ENCODE results near the gene IKZF5. TPM values are rescaled to one million over a fixed set of nuclear protein-coding genes. Genes with fewer than 3 reads are reported as not detected.

Gene IKZF5
- total RNA-seq, 1 experiment from 2014 or later, result 7.9 TPM

DNA sequence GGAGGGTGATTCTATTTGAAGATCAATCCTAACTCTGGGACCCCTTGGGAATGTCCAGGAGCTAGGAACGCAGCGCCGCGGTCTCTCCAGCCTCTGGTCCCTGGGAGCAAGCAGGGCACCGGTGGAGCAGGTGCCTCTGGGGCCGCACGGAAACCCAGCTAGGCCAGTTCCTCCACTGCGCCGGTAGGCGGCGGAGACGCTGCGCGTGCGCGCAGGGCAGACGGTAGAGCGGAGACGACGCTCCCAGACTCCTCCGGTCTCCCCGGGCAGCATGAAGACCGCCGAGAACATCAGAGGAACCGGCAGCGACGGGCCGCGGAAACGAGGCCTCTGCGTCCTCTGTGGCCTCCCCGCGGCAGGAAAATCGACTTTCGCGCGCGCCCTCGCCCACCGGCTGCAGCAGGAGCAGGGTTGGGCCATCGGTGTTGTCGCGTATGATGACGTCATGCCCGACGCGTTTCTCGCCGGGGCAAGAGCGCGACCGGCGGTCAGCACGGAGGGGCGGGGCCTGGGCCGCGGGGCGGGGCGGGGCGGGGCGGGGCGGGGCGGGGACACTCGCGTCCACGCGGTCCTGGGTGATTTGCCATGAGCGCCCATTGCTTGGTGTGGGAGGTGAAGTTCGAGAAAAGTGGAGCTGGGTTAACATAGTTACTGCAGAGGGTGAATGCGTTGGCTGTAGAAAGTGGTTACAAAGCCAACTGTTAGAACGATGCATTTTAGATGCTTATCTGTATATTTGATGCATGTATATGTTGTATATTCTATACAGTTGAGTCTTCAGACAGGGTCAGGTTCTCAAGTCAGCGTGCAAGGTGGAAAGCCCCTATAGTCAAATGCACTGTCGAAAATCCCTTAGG lies 28.2 kb downstream of the IKZF5 start, which contains the start of gene PSTK (continued):
- TF ChIP-seq, protein P1, sequence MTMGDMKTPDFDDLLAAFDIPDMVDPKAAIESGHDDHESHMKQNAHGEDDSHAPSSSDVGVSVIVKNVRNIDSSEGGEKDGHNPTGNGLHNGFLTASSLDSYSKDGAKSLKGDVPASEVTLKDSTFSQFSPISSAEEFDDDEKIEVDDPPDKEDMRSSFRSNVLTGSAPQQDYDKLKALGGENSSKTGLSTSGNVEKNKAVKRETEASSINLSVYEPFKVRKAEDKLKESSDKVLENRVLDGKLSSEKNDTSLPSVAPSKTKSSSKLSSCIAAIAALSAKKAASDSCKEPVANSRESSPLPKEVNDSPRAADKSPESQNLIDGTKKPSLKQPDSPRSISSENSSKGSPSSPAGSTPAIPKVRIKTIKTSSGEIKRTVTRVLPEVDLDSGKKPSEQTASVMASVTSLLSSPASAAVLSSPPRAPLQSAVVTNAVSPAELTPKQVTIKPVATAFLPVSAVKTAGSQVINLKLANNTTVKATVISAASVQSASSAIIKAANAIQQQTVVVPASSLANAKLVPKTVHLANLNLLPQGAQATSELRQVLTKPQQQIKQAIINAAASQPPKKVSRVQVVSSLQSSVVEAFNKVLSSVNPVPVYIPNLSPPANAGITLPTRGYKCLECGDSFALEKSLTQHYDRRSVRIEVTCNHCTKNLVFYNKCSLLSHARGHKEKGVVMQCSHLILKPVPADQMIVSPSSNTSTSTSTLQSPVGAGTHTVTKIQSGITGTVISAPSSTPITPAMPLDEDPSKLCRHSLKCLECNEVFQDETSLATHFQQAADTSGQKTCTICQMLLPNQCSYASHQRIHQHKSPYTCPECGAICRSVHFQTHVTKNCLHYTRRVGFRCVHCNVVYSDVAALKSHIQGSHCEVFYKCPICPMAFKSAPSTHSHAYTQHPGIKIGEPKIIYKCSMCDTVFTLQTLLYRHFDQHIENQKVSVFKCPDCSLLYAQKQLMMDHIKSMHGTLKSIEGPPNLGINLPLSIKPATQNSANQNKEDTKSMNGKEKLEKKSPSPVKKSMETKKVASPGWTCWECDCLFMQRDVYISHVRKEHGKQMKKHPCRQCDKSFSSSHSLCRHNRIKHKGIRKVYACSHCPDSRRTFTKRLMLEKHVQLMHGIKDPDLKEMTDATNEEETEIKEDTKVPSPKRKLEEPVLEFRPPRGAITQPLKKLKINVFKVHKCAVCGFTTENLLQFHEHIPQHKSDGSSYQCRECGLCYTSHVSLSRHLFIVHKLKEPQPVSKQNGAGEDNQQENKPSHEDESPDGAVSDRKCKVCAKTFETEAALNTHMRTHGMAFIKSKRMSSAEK (CRISPR knock-in tag; IDR thresholded peaks at IDR 0.05; ENCODE audit: borderline replicate concordance), result peak; percentile 14; the same call in 1 of the 2 replicates
- peak; percentile 90 for TF ChIP-seq TEAD1 (CRISPR knock-in tag; IDR thresholded peaks at IDR 0.05)
- peak; percentile 80; the same call in 1 of the 2 replicates for TF ChIP-seq ARID4B (CRISPR knock-in tag; IDR thresholded peaks at IDR 0.05; ENCODE audit: borderline replicate concordance)
- no peak for TF ChIP-seq PREB (CRISPR knock-in tag; IDR thresholded peaks at IDR 0.05; ENCODE audit: borderline replicate concordance)
- TF ChIP-seq TP53 (CRISPR knock-in tag; IDR thresholded peaks at IDR 0.05), result 0 out of 2 replicates have a peak, but pooled peaks have one; percentile 35
- TF ChIP-seq EMX1 (CRISPR knock-in tag; IDR thresholded peaks at IDR 0.05), result no peak
- peak; percentile 38; the same call in 1 of the 2 replicates for TF ChIP-seq CBFB (CRISPR knock-in tag; IDR thresholded peaks at IDR 0.05; ENCODE audit: low read depth)
- TF ChIP-seq USF2 (CRISPR knock-in tag; IDR thresholded peaks at IDR 0.05), result no peak
- peak; percentile 97 for TF ChIP-seq CREM (CRISPR knock-in tag; IDR thresholded peaks at IDR 0.05)
- no peak for TF ChIP-seq GRHL2 (CRISPR knock-in tag; IDR thresholded peaks at IDR 0.05; ENCODE audit: insufficient replicate concordance, severe bottlenecking)
- TF ChIP-seq, protein P2, sequence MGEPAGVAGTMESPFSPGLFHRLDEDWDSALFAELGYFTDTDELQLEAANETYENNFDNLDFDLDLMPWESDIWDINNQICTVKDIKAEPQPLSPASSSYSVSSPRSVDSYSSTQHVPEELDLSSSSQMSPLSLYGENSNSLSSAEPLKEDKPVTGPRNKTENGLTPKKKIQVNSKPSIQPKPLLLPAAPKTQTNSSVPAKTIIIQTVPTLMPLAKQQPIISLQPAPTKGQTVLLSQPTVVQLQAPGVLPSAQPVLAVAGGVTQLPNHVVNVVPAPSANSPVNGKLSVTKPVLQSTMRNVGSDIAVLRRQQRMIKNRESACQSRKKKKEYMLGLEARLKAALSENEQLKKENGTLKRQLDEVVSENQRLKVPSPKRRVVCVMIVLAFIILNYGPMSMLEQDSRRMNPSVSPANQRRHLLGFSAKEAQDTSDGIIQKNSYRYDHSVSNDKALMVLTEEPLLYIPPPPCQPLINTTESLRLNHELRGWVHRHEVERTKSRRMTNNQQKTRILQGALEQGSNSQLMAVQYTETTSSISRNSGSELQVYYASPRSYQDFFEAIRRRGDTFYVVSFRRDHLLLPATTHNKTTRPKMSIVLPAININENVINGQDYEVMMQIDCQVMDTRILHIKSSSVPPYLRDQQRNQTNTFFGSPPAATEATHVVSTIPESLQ (CRISPR knock-in tag; IDR thresholded peaks at IDR 0.05), result no peak
- no peak for TF ChIP-seq ZNF396 (CRISPR knock-in tag; IDR thresholded peaks at IDR 0.05; ENCODE audit: borderline replicate concordance)
- peak; percentile 95 for TF ChIP-seq MAX (CRISPR knock-in tag; IDR thresholded peaks at IDR 0.05)
- TF ChIP-seq NR3C1 (CRISPR knock-in tag; conservative IDR thresholded peaks at IDR 0.05; ENCODE audit: low read depth), result no peak
- peak; percentile 59; the same call in 1 of the 2 replicates for TF ChIP-seq GABPB1 (CRISPR knock-in tag; IDR thresholded peaks at IDR 0.05)
- TF ChIP-seq, protein P3, sequence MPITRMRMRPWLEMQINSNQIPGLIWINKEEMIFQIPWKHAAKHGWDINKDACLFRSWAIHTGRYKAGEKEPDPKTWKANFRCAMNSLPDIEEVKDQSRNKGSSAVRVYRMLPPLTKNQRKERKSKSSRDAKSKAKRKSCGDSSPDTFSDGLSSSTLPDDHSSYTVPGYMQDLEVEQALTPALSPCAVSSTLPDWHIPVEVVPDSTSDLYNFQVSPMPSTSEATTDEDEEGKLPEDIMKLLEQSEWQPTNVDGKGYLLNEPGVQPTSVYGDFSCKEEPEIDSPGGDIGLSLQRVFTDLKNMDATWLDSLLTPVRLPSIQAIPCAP (CRISPR knock-in tag; IDR thresholded peaks at IDR 0.05), result peak; percentile 56; the same call in 1 of the 2 replicates
- TF ChIP-seq ZNF671 (CRISPR knock-in tag; IDR thresholded peaks at IDR 0.05), result no peak
- 0 out of 2 replicates have a peak, but pooled peaks have one; percentile 54 for TF ChIP-seq ZNF138 (CRISPR knock-in tag; conservative IDR thresholded peaks at IDR 0.05)
- TF ChIP-seq, protein P4, sequence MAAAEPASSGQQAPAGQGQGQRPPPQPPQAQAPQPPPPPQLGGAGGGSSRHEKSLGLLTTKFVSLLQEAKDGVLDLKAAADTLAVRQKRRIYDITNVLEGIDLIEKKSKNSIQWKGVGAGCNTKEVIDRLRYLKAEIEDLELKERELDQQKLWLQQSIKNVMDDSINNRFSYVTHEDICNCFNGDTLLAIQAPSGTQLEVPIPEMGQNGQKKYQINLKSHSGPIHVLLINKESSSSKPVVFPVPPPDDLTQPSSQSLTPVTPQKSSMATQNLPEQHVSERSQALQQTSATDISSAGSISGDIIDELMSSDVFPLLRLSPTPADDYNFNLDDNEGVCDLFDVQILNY (CRISPR knock-in tag; IDR thresholded peaks at IDR 0.05), result peak; percentile 71; the same call in 1 of the 2 replicates
- TF ChIP-seq, protein P5, sequence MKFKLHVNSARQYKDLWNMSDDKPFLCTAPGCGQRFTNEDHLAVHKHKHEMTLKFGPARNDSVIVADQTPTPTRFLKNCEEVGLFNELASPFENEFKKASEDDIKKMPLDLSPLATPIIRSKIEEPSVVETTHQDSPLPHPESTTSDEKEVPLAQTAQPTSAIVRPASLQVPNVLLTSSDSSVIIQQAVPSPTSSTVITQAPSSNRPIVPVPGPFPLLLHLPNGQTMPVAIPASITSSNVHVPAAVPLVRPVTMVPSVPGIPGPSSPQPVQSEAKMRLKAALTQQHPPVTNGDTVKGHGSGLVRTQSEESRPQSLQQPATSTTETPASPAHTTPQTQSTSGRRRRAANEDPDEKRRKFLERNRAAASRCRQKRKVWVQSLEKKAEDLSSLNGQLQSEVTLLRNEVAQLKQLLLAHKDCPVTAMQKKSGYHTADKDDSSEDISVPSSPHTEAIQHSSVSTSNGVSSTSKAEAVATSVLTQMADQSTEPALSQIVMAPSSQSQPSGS (CRISPR knock-in tag; IDR thresholded peaks at IDR 0.05; ENCODE audit: borderline replicate concordance, low read depth), result peak; percentile 63; the same call in 1 of the 2 replicates
